B cell (primary cell): ENCODE measurements around the gene OR51B2.

Source experiments
- EZH2 ChIP-seq: IDR thresholded peaks from 2 replicates; pipeline ENCODE4 v1.6.1; 2012; ENCODE audit warnings: borderline replicate concordance, low read depth, mild to moderate bottlenecking, moderate library complexity, low read length; ENCODE audit not compliant: insufficient read depth, poor library complexity, severe bottlenecking
- TF ChIP-seq, protein P1 (sequence below): fragments of 200-600 bp; IDR thresholded peaks from one replicate; pipeline ENCODE4 v1.8.0; 2022; ENCODE audit warnings: antibody characterized with exemption, mild to moderate bottlenecking

DNA sequence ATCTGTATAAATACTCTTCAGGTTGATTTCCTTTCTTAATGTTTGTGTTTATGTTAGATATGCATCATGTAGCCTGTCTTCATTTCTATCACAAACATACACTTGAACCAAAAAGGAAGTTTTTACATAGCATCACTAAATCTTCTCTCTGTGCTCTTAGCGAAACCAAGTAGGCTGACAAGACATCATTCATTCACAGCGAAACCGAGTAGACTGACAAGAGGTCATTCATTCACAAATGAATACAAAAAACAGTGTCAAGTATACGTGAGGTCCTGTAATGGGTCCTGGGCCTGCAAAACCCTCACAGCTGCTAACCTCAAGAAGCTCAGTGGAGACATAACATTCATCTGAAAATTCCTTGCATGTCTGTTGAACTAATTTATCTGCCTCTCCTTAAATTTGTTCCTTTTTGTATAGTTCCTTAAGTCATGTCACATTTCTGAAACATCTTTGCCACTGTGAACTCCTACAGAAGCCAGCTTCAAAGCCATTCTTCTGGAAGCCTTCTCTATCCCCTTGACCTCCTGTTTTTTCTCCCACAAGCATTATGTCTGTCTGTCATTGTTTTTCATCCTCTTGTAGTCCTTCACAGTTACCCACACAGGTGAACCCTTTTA lies 44.5 kb downstream of the OR51B2 start:
- no peak for TF ChIP-seq EZH2
- TF ChIP-seq, protein P1, sequence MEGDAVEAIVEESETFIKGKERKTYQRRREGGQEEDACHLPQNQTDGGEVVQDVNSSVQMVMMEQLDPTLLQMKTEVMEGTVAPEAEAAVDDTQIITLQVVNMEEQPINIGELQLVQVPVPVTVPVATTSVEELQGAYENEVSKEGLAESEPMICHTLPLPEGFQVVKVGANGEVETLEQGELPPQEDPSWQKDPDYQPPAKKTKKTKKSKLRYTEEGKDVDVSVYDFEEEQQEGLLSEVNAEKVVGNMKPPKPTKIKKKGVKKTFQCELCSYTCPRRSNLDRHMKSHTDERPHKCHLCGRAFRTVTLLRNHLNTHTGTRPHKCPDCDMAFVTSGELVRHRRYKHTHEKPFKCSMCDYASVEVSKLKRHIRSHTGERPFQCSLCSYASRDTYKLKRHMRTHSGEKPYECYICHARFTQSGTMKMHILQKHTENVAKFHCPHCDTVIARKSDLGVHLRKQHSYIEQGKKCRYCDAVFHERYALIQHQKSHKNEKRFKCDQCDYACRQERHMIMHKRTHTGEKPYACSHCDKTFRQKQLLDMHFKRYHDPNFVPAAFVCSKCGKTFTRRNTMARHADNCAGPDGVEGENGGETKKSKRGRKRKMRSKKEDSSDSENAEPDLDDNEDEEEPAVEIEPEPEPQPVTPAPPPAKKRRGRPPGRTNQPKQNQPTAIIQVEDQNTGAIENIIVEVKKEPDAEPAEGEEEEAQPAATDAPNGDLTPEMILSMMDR, result no peak
